ENCODE results near the gene SPTBN5. TPM values are rescaled to one million over a fixed set of nuclear protein-coding genes. Genes with fewer than 3 reads are reported as not detected.

The SPTBN5 gene
- total RNA-seq, 1 donor from 2014 or later = 4.2 TPM

- Mint-ChIP-seq H3K9me3 (no peaks in the 10 kb centered on the region), H3K4me1 (ENCODE audit: unreplicated experiment) (no peaks in the 10 kb centered on the region), H3K27ac (no peak overlapping the region), H3K27me3 (no peaks in the 10 kb centered on the region), H3K4me3 (no peak overlapping the region), H3K36me3 (peaks cover 4% of the 10 kb centered on the region)
- TF ChIP-seq, protein P1, sequence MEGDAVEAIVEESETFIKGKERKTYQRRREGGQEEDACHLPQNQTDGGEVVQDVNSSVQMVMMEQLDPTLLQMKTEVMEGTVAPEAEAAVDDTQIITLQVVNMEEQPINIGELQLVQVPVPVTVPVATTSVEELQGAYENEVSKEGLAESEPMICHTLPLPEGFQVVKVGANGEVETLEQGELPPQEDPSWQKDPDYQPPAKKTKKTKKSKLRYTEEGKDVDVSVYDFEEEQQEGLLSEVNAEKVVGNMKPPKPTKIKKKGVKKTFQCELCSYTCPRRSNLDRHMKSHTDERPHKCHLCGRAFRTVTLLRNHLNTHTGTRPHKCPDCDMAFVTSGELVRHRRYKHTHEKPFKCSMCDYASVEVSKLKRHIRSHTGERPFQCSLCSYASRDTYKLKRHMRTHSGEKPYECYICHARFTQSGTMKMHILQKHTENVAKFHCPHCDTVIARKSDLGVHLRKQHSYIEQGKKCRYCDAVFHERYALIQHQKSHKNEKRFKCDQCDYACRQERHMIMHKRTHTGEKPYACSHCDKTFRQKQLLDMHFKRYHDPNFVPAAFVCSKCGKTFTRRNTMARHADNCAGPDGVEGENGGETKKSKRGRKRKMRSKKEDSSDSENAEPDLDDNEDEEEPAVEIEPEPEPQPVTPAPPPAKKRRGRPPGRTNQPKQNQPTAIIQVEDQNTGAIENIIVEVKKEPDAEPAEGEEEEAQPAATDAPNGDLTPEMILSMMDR (conservative IDR thresholded peaks at IDR 0.05) = no peak
- no peak for DNase-seq (ENCODE audit: extremely low spot score, unreplicated experiment)
Observed at GRCh38 chr15:41817327-41817726, 76.5 kb downstream of the SPTBN5 start.

DNA sequence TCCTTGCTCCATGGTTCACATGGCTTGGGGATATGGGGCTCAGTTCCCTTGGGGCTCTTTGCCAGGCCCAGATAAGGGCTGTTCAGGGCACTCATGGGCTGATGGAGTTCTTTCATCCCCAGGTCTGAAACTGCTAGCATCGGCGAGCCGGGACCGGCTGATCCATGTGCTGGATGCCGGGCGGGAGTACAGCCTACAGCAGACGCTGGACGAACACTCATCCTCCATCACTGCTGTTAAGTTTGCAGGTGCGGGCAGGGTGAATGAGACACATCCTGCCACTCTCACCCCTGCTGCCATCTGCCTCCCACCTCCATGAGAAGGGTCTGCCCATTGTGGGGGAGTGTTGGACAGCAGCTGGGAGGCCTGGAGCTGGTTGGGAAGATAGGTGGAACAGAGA, 77.1 kb downstream of the SPTBN5 start:
- TF ChIP-seq, protein P1 (conservative IDR thresholded peaks at IDR 0.05) = no peak
- Mint-ChIP-seq H3K4me3 (no peak overlapping the region), H3K27ac (no peak overlapping the region), H3K36me3 (peaks cover 4% of the 10 kb centered on the region), H3K27me3 (no peaks in the 10 kb centered on the region), H3K9me3 (no peaks in the 10 kb centered on the region), H3K4me1 (ENCODE audit: unreplicated experiment) (no peaks in the 10 kb centered on the region)
- no peak for DNase-seq (ENCODE audit: extremely low spot score, unreplicated experiment)

GRCh38 chr15:41814534-41814933, 79.3 kb downstream of the SPTBN5 start:
- Mint-ChIP-seq H3K27ac (no peak overlapping the region), H3K4me1 (ENCODE audit: unreplicated experiment) (peaks cover 5% of the 10 kb centered on the region), H3K36me3 (peaks cover 4% of the 10 kb centered on the region), H3K27me3 (no peaks in the 10 kb centered on the region), H3K9me3 (no peaks in the 10 kb centered on the region), H3K4me3 (no peak overlapping the region)
- TF ChIP-seq, protein P1 (conservative IDR thresholded peaks at IDR 0.05) = no peak
- no peak for DNase-seq (ENCODE audit: extremely low spot score, unreplicated experiment)

- DNase-seq (ENCODE audit: extremely low spot score, unreplicated experiment) = no peak
- H3K4me3 Mint-ChIP-seq = no peak overlapping the region
- H3K27ac Mint-ChIP-seq = no peak overlapping the region
- TF ChIP-seq, protein P1 (conservative IDR thresholded peaks at IDR 0.05) = no peak
- H3K36me3 Mint-ChIP-seq = peaks cover 4% of the 10 kb centered on the region
- peaks cover 5% of the 10 kb centered on the region for H3K4me1 Mint-ChIP-seq (ENCODE audit: unreplicated experiment)
- H3K9me3 Mint-ChIP-seq = no peaks in the 10 kb centered on the region
- no peaks in the 10 kb centered on the region for H3K27me3 Mint-ChIP-seq
Observed at GRCh38 chr15:41813426-41813825, 80.4 kb downstream of the SPTBN5 start.

DNA sequence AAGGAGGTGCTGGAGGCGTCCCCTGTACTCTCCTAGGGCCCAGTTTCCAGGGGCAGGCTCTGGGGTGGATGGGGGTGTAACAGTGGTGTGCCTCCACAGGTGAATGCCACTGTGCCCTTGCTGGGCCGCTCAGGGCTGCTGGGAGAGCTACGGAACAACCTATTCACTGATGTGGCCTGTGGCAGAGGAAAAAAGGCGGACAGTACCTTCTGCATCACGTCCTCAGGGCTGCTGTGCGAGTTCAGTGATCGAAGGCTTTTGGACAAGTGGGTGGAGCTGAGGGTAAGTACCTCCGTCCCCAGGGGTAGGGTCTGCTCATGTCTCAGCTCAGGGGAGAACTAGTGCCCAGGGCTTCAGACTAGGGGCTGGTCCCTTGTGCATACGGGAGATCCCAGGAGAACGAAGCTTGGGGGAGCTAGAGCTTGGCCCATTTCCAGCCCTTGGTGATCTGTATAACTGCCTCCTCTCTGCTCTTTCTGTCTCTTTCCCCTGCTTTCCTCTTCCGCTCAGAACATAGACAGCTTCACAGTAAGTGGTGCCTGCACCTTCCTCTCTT, 81.0 kb downstream of the SPTBN5 start:
- H3K27ac Mint-ChIP-seq = no peak overlapping the region
- no peaks in the 10 kb centered on the region for H3K9me3 Mint-ChIP-seq
- H3K4me1 Mint-ChIP-seq (ENCODE audit: unreplicated experiment) = peaks cover 5% of the 10 kb centered on the region
- H3K27me3 Mint-ChIP-seq = no peaks in the 10 kb centered on the region
- H3K4me3 Mint-ChIP-seq = no peak overlapping the region
- peaks cover 4% of the 10 kb centered on the region for H3K36me3 Mint-ChIP-seq
- no peak for DNase-seq (ENCODE audit: extremely low spot score, unreplicated experiment)
- TF ChIP-seq, protein P1 (conservative IDR thresholded peaks at IDR 0.05) = no peak
